KOPT-K1 (cell line): ENCODE data around the gene KCNQ2.

Source experiments
- H3K27ac ChIP-seq: fragments of 200-600 bp; sonication (generic); 2 replicates; pipeline ENCODE4 v1.5.1; 2016; ENCODE audit warnings: antibody characterized with exemption, mild to moderate bottlenecking, low read depth, low read length; ENCODE audit not compliant: poor library complexity, severe bottlenecking
- H3K36me3 ChIP-seq: fragments of 200-600 bp; sonication (generic); 2 replicates; pipeline ENCODE4 v1.5.1; 2017; ENCODE audit warnings: antibody characterized with exemption, mild to moderate bottlenecking, low read length, moderate library complexity; ENCODE audit not compliant: insufficient read depth
- H3K9me3 ChIP-seq: fragments of 200-600 bp; sonication (generic); 2 replicates; pipeline ENCODE4 v1.5.1; 2017; ENCODE audit warnings: antibody characterized with exemption, low read length, mild to moderate bottlenecking; ENCODE audit not compliant: insufficient read depth, poor library complexity, severe bottlenecking

KCNQ2 gene

DNA sequence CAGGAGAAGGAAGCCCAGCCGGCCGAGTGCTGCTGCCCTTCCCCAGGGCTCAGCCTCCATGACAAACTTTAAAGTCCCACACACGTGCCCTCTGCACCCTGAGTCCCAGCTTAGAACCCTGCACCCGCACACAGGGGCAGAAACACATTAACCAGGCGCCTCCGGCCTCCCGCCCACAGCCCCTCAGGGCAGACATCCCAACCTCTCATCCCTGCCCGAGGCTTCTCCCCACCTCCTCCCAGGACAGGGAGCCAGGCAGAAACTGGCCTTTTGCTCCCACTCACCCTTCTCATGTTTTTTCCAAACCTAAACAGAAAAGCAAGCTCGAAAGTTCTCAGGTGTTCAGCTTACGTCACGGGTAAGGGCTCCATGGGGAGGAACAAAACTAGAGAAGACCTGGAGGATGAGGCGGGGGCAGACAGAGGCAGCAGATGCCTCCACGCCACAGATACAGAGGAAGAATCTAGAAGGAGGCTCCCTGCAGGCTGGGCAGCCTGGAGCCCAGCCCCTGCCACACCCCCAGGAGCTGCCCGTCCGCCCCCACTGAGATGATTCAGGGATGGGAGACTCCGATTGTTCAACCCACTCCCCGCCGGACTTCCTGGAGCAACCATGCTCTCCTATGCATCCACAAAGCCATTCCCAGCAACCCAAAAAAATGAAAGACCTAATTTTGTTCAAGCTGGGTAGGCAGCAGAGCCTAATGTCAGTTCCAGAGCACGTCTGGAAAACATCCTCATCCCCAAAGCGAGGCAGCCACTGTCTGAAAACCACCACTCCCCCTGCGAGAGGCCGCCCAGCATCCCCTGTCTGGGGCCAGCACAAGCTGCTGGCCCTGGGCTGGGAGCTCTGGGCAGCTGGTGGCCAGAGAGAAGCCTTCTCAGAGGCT, 8.8 kb downstream of the KCNQ2 start:
- Histone ChIP-seq H3K27ac (no peak overlapping the region), H3K9me3 (no peaks in the 10 kb centered on the region), H3K36me3 (no peaks in the 10 kb centered on the region)

GRCh38 chr20:63462244-63462643, 10.2 kb downstream of the KCNQ2 start:
- H3K27ac ChIP-seq, result no peak overlapping the region
- H3K36me3 ChIP-seq, result no peaks in the 10 kb centered on the region
- no peaks in the 10 kb centered on the region for H3K9me3 ChIP-seq

DNA sequence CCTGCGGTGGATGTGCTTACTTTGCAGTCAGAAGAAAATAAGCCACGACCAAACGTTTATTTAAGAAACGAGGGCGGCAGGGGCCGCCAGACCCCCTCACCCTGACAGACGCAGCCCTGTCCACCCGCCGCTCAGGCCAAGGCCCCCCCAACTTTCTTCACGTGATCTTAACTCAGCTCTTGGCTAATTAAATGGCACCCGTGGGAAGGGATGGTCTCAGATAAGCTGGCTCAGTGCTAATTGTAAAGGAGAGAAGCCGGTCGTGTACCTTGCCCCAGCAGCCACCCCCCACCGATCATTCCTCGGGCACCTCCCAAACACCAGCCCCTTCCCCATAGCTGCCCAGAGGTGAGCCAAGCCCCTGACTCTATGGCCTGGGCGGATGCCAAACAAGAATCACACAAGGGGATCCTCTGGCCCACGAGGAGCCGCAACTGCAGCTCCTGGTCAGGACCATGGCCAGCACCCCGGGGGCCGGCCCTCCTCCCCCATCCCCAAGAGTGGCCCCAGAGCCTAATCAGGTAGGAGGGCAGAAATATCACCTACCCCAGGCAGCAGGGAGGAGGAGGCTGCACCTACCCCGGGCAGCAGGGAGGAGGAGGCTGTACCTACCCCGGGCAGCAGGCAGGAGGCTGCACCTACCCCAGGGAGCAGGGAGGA, 11.2 kb downstream of the KCNQ2 start:
- no peaks in the 10 kb centered on the region for H3K36me3 ChIP-seq
- no peaks in the 10 kb centered on the region for H3K9me3 ChIP-seq
- no peak overlapping the region for H3K27ac ChIP-seq

- H3K36me3 ChIP-seq, result no peaks in the 10 kb centered on the region
- H3K27ac ChIP-seq, result no peak overlapping the region
Observed at GRCh38 chr20:63459070-63459380, 13.4 kb downstream of the KCNQ2 start.

GRCh38 chr20:63458170-63459069, 14.0 kb downstream of the KCNQ2 start:
- no peak overlapping the region for H3K27ac ChIP-seq
- H3K36me3 ChIP-seq, result no peaks in the 10 kb centered on the region
- H3K9me3 ChIP-seq, result no peaks in the 10 kb centered on the region

More at GRCh38 chr20:63459070-63459380, 13.4 kb downstream of the KCNQ2 start:
- no peaks in the 10 kb centered on the region for H3K9me3 ChIP-seq

- Histone ChIP-seq H3K27ac (no peak overlapping the region), H3K9me3 (no peaks in the 10 kb centered on the region), H3K36me3 (no peaks in the 10 kb centered on the region)
Observed at GRCh38 chr20:63457737-63458136, 14.7 kb downstream of the KCNQ2 start.

- no peaks in the 10 kb centered on the region for H3K36me3 ChIP-seq
- H3K9me3 ChIP-seq, result no peaks in the 10 kb centered on the region
- H3K27ac ChIP-seq, result no peak overlapping the region
Observed at GRCh38 chr20:63456429-63457284, 15.8 kb downstream of the KCNQ2 start.

GRCh38 chr20:63455568-63455859, 16.9 kb downstream of the KCNQ2 start:
- Histone ChIP-seq H3K36me3 (no peaks in the 10 kb centered on the region), H3K9me3 (no peaks in the 10 kb centered on the region), H3K27ac (no peak overlapping the region)

- Histone ChIP-seq H3K36me3 (no peaks in the 10 kb centered on the region), H3K27ac (no peak overlapping the region), H3K9me3 (no peaks in the 10 kb centered on the region)
Observed at GRCh38 chr20:63454731-63455567, 17.5 kb downstream of the KCNQ2 start.

DNA sequence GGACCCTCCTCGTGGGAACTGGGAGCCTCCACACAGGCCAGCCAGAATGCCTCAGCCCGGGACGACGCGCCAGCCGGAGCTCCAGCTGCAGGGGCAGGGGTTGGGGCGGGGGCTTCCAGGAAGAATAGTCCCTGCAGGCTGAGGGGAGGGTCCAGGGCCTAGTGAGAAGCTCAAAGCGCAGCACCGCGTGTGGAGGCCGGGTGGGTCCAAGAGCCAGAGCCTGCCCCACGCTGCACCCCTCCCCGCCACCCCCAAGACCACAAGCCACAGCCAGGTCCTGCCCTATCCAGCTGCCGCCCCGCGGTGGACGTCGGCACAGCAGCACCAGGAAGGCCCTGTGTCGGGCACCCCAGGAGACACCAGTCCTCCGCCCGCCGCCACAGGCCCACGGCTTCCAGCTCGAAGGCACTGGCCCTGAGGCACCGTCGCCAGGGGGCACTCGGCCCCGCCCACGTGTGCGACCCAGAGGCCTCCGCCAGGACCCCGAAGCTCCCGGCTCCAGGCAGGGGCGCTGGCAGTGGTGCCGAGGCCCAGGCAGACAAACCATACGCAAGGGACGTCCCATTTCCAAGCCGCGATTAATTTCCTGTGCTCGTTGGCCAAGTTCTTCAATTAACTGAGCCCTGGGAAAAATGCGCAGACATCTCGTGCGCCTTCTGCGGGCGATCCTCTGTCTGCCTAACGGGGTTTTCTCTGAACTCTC, 19.5 kb downstream of the KCNQ2 start:
- Histone ChIP-seq H3K9me3 (no peaks in the 10 kb centered on the region), H3K36me3 (no peaks in the 10 kb centered on the region), H3K27ac (no peak overlapping the region)

GRCh38 chr20:63452341-63452740, 20.1 kb downstream of the KCNQ2 start:
- Histone ChIP-seq H3K9me3 (no peaks in the 10 kb centered on the region), H3K36me3 (no peaks in the 10 kb centered on the region), H3K27ac (no peak overlapping the region)

DNA sequence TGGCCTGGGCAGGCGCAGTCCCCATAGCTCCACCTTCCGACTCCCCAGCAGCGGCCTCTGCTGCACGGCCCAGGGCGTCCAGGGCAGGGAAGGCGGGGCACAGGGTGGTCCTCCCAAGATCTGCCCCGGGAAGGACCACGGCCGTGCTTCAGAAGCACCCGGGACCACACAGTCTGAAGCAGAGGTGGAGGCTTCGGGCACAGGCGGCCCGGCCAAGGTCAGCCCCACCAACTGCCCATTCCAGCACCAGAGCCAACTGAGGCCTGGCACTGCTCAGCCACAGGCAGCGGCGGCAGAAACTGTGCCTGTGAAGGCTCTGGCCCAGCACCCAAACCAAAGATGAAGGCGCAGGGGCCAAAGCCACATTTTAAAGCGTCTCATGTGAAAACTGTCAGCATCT, 20.6 kb downstream of the KCNQ2 start:
- no peak overlapping the region for H3K27ac ChIP-seq
- no peaks in the 10 kb centered on the region for H3K36me3 ChIP-seq
- H3K9me3 ChIP-seq, result no peaks in the 10 kb centered on the region
